Vagina (tissue), 2 donors: ENCODE results near the gene S100A2.

Experiments
- POLR2A ChIP-seq, 2 donors: fragments of 450-650 bp; IDR thresholded peaks; one replicate each; pipeline ENCODE4 v1.6.1; 2017; ENCODE audit warnings: antibody characterized with exemption in 2 of 2, mild to moderate bottlenecking in 2 of 2, moderate library complexity in 2 of 2
- POLR2AphosphoS5 ChIP-seq, 2 donors: sonication (generic); formaldehyde crosslinking; IDR thresholded peaks; one replicate each; pipeline ENCODE4 v1.9.0; 2017; ENCODE audit warnings: antibody characterized with exemption in 2 of 2, mild to moderate bottlenecking in 2 of 2, low read depth in 1 of 2; ENCODE audit not compliant: insufficient read depth in 1 of 2

- TF ChIP-seq POLR2AphosphoS5 (IDR thresholded peaks at IDR 0.05; ENCODE audit: insufficient read depth in 1 of 2, low read depth in 1 of 2) (no peak), POLR2A (IDR thresholded peaks at IDR 0.05) (no peak)
Observed at GRCh38 chr1:153550827-153551500, 14.7 kb downstream of the S100A2 start.
